ENCODE data around the gene TLL1. TPM values are rescaled to one million over a fixed set of nuclear protein-coding genes. Genes with fewer than 3 reads are reported as not detected.

TLL1 gene
- 0.18 TPM for polyA plus RNA-seq (2013, experiment 1 of 2; ENCODE audit: insufficient read length)
- 0.24 TPM for polyA plus RNA-seq (2013, experiment 2 of 2; ENCODE audit: insufficient read length)

DNA sequence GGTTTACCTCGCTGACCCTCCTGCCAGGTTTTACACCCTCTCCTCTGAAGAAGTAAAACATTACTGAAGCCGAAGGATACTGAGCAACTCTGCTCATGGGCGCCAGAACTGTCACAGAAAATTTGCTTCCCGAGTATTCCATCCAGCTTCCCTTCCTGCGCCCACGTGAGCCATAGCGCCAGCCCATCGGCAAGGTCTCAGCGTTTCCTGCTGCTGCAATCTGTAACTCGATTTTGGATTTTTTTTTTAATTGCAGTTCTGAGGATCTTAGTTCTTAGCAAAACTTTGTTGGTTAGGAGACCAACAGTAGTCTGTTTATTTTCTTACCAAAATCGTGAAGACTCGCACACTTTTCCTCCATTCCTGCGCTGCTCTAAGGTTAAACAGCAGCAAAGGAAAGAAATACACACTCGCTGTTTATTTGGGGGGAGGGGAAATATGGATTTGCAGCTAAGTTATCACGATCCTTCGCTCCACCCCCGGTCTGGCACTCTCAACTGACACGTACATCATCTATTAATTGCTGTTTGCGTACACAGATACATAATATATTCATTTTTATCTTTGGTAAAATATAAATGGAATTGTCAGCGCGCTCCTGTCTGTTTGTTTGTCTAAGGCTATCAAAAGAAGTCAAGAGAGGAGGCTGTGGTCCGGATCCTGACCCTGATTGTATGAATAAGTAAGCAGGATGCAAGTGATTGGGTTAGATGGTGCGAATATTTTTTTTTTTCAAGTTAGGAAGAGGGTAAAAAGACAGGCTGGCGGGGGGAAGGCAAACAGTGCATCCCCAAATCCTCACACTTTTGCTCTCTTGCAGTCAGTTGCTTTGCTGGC lies at the start of gene TLL1:
TSS of gene TLL1 (plus strand) at position 777 of the 837 bp plus-strand sequence. CDS start 668 bp downstream, outside the sequence.
- DNase-seq, result peak; percentile 14

DNA sequence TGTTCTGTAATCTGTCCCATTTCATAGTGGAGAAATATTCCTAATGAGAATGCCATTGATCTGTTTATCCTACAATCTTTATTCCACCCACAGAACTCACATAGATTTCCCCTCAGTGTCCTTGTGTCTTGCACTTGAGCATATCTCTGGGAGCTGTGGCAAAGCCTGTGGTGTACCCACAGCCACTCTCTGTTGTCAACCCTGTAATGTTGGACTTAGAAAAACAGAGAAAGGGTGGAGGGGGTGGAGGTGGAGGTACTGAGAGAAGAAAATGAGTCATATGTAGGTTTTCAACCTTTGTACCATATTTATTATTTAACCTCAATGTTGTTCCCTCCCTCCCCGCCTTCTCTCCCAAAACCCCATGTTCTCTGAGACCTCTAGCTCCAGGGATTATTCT lies 46.9 kb upstream of the TLL1 start:
- no peak for DNase-seq

GRCh38 chr4:165827018-165827417 lies 46.0 kb upstream of the TLL1 start:
- no peak for DNase-seq

DNA sequence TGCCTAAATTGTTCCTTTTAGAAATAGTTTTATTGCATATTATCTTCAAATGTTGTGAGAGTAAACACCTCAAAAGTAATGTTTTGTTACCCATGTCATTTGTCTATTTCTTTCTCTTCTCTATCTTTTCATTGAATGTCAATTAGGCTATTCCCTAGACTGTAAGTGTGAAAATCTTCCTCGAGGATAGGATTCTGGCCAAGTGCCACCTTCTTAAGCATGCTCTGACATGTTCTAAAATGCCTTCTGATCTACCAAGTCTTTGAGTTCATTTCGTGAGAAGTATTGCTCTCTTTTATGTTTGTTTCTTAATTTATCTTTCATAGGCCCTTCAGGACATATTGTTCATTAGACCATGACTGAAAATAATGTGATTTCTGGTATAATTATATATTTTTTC lies 44.1 kb upstream of the TLL1 start:
- no peak for DNase-seq

DNA sequence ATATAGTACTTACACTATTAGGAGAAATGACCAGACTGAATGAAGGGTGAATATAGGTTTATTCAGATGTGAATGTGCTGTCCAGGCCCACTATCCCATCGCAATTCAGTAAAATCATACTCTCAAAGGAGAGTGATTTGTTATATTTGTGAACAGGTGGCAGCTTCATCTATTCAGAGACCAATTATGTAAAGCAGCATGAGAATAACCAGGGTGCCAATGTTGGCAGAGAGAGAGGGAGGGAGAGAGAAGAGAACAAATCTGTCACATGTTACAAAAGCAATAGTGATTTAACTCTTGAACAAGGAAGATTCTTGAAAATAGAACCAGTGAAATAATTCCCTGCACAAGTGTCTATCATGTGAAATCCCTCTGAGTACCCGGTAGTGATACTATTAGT lies 38.9 kb upstream of the TLL1 start:
- no peak for DNase-seq

DNA sequence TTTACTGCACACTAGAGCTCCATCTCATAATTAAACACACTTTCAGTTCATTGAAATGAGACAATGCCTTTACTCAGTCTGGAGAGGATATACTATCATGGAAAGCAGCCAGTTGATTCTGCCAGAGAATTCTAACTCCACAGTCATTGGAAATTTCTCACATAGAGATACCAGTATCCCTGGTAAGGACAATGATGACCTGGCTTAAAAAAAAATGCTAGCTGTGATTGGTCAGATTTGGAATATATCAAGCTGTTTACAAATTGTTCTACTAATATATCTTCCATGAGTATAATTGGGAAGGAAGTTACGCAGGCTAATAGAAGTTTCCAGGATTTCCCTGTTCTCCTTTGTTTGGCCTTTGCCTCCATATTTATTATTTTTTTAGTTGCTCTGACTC lies 34.5 kb upstream of the TLL1 start:
- no peak for DNase-seq

DNA sequence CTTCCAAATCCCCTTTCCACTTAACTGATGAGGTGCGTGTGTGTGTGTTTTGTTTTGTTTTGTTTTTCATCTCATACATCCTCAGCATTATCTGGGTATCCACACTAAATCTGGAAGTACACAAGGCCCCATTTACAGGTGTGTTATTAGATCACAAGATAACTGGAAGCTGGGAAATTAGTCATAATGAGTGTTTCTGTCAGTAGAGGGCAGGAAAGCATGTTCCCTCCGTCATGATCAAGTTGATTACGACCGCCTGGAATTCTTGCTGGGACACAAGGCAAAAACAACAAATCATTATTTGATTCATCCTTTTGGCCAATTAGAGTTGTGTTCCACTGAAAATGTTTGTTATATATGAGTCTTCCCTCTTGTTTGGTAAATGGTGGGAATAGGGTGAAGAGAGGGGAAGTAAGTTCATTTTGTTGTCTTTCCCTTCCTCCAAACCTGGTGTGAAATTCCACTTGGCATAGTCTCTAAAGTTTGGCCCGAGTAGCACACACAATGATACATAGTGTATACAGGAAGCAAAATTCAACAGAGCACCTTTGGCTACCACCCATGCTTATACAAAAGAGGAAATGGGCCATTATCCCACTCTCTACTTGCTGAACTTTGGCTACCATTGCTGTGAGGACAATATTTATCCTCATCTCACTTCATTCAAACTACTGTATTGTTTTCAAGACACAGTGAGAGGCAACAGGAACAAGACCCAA lies 33.3 kb upstream of the TLL1 start:
- DNase-seq, result no peak

- no peak for DNase-seq
Measured at GRCh38 chr4:165842684-165843083, 30.4 kb upstream of the TLL1 start.

DNA sequence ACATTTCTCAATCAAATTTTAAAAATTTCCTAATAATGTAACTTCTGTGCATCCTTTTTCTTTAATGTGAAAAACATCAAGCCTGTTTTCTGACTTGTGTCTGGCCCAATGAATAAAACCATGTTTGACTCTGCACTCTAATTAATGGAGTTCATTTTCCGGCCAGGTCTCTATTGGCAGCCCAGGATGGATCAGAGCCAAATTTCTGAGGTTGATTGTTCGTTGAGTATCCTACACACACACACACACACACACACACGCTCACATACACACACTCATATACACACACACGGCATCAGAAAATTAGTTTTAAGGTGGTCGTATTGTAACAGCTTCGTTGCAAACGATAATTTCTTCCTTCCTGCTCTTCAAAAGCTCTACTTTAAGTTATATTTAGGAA lies 28.9 kb upstream of the TLL1 start:
- DNase-seq, result no peak

DNA sequence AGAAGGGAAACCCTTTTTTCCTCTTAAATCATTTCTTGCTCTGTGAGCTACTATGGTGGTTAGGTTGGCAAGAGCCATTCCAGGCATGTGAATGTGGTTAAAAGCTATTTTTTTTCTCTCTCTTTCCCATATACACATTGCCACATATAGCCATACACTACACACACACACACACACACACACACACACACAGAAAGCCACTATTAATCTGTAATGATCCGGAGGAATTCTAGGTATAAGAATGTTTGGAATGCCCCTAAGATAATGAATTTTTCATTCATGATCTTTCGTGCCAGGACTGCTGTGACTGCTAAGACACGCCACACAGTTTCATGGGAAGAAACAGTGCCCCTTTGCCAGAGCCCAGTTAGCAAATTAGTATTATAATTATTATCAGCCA lies 21.8 kb upstream of the TLL1 start:
- peak; percentile 21 for DNase-seq

- no peak for DNase-seq
Measured at GRCh38 chr4:165855191-165855590, 17.8 kb upstream of the TLL1 start.

DNA sequence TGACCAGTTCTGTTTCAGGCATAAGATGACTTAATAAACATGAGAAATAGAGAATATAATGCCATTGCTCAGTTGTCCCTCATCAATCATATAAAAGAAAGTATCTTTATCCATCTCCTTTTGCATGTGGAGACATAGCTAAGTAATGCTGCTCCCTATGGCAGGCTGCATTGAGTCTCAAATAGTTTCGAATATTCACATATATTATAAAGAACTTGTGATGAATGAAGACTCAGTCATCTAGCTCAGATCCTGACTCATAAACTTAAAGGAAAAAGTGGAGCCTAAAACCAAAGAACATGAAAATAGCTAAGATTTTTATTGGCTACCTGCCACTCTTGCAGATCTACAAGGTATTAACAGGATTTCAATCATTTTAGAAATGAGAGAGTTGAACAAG lies 11.7 kb upstream of the TLL1 start:
- DNase-seq, result no peak

DNA sequence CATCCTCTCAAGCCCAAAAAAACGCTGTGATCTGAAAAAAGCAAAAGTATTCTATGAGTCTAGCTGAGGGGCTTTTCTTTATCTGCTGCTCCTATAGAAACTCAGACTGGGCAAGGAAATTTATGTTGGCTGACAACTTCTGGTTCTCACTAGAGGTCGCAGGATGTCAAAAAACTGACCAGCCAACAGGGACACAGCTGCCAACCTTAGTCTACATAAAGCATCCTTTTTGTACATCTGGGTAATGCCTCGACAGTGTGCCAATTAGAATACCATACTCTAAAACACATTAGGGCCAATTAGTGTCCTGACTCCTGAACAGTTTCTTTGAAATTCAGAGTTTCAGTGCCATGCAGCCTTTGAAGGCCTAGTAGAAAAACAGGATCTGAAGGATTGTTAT lies 8.8 kb upstream of the TLL1 start:
- no peak for DNase-seq

DNA sequence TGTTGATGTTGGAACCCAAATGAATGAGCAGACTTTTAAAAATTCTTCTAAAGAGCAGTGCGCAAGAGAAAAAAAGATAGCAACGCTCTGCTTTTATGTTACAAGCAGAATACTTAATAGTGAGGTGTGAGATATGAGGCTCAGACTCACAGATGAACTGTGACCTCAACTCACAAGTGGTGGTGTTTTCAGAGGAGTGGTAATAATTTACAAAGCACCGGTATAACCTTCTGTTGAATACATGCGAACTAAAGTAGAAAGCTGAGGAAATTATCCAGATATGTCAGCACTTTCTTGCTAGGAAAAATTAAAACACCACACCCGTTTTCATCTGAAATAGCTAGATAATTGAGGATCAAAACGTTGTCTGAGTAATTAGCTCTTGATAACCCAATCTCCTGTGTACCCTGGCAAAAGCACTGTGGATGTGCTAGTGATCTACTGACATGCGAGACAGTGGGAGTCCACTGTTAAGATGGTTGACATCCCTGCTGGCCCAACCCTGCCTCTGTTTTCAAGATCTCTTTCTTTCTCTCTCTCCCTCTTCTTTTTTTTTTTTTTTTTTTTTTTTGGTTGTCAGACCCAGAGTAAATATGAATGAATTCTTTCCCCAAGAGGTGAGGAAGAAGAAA lies 6.9 kb upstream of the TLL1 start:
- no peak for DNase-seq

DNA sequence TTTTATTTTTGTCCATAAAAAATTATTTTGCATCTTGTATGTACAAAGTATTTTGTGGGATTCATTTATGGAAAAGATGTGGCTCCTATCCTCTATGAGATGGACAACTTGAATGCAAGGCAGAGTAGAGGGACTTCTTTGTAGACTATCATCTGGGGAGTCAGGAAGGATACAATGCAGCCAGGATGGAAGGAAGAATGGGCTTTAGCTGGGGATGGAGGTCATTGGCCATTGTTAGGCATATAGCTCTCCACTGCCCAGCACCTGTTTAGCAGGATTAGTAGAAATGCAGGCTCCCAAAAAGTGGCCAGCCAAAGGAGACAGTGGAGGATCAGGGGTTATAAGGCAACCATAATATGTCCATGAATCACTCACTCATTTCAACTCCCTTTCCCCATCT lies 5.1 kb upstream of the TLL1 start:
- no peak for DNase-seq

DNA sequence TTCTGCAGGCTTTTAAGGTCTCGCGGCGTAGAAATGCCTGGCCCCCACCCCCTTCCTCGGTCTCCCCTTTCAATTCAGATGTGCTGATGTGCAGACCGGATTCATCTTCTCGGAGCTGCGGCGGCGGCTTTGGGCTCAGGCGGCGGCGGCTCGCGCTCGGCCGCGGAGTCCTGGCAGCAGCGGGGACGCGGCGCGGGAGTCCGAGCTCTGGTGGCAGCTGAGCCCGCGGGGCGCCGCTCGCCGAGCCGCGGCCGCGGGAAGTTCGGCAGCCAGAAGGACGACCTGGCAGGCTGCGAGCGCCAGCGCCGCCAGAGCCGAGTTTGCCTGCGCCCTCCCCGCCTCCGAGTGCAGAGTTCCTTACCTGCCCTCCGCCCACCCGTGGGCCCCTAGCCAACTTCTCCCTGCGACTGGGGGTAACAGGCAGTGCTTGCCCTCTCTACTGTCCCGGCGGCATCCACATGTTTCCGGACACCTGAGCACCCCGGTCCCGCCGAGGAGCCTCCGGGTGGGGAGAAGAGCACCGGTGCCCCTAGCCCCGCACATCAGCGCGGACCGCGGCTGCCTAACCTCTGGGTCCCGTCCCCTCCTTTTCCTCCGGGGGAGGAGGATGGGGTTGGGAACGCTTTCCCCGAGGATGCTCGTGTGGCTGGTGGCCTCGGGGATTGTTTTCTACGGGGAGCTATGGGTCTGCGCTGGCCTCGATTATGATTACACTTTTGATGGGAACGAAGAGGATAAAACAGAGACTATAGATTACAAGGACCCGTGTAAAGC lies 448 bp downstream of the TLL1 start:
- no peak for DNase-seq

GRCh38 chr4:165874072-165874790 lies 1.2 kb downstream of the TLL1 start:
- DNase-seq, result no peak

DNA sequence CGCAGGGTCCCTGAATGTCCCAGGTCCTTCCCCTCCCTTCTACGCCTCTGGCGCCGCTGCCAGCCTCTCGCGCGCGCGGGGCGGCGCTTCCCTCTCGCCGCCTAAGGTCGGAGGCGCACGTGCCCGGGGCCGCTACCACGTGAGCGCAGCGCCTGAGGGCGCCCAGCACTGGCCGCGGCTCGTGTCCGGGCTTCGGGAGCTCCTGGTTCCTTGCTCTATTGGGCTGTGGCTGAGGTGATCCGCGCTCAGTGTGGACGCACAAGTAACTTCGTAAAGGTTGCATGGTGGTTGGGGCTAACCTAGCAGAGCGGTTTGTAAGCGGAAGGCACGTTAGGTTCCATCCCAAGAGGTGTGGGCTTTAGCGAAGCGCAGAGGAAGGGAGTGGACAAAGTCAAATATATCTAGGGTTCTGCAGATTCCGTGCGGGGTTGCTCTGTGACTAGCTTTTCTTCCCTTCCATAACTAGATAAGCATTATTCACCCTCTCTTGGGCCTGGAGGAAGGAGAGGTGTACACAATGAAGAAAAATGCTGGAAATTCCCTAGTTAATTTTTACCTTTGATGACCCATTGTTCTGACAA lies 1.8 kb downstream of the TLL1 start:
- DNase-seq, result no peak

GRCh38 chr4:165875446-165875845 lies 2.4 kb downstream of the TLL1 start:
- DNase-seq, result no peak

DNA sequence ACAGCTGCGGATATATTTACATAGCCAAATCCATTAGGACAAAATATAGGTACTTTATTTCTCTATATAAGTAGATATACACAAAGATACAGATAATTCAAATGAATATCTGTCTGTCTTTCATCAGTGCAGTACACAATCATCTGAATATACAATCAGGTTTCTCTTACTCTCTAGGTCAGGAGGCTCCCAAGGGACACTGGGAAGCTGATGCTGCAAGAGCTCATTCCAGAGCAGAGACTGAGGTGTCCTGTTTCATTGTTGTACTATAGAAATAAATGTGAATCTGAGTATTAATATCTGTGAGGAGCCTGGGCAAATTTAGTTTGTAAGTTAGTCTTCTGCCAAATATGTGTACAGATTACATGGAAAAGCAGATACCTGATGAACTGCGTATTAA lies 4.2 kb downstream of the TLL1 start:
- peak; percentile 52 for DNase-seq

DNA sequence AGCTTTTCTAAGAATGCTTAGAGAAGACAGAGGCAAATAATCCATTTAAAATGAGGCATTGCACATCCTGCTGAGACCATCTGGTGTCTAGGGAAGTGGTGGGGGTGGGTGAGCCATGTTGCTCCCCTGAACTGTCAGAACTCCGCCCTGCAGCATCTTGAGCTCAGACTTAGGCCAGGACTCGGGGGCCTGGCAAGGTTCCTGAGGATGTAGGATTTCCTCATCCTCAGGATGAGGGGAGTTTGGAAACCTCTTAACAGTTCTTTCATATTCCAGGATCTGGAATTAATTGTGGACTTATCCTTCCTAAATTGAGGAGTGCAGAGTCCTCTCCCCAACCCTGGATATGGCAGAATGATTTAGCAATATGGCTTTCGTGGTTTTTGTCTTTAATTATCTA lies 6.6 kb downstream of the TLL1 start:
- DNase-seq, result peak; percentile 66

DNA sequence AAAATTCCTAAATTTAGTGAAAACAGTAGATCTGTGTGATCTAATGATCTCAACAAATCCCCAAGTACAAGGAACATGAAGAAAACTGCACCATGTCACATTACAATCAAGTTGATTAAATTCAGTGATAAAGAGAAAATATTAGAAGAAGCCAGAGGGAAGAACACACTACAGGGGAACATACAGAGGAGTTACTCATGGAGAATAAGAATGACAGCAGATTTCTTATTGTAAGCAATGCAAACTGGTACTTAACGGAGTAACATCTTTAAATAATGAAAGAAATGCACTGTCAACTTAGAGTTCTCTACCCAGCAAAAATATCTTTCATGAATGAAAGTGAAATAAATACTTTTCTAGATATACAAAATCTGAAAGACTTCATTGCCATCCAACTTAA lies 21.1 kb downstream of the TLL1 start:
- no peak for DNase-seq
